Measurements from ENCODE around the gene SLC19A1. TPM values are rescaled to one million over a fixed set of nuclear protein-coding genes. Genes with fewer than 3 reads are reported as not detected.

Gene SLC19A1
- total and polyA plus RNA-seq, 2 donors from 2014 or later = 5.1 to 7.2 TPM

GRCh38 chr21:45588086-45588825 is 46.0 kb upstream of the SLC19A1 start:
- TF ChIP-seq, protein P1, sequence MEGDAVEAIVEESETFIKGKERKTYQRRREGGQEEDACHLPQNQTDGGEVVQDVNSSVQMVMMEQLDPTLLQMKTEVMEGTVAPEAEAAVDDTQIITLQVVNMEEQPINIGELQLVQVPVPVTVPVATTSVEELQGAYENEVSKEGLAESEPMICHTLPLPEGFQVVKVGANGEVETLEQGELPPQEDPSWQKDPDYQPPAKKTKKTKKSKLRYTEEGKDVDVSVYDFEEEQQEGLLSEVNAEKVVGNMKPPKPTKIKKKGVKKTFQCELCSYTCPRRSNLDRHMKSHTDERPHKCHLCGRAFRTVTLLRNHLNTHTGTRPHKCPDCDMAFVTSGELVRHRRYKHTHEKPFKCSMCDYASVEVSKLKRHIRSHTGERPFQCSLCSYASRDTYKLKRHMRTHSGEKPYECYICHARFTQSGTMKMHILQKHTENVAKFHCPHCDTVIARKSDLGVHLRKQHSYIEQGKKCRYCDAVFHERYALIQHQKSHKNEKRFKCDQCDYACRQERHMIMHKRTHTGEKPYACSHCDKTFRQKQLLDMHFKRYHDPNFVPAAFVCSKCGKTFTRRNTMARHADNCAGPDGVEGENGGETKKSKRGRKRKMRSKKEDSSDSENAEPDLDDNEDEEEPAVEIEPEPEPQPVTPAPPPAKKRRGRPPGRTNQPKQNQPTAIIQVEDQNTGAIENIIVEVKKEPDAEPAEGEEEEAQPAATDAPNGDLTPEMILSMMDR (IDR thresholded peaks at IDR 0.05; ENCODE audit: borderline replicate concordance, extremely low read depth, insufficient read depth) = no peak
- H3K27me3 ChIP-seq (ENCODE audit: control insufficient read depth, insufficient read depth, low read length) = peaks cover 2% of the 10 kb centered on the region
- peaks cover 2 to 13% (median 4%) of the 10 kb centered on the region in 3 donors for H3K9me3 ChIP-seq (ENCODE audit: control insufficient read depth in 2 of 3, insufficient read depth in 1 of 3, low read length in 3 of 3)
- DNase-seq (no peak), FAIRE-seq (no peak)
- H3K27ac ChIP-seq (ENCODE audit: low read depth in 2 of 2, low read length in 2 of 2) = no peak overlapping the region
- intact Hi-C loops (cut with DNase I) = no loop called here
- no peaks in the 10 kb centered on the region for H3K4me1 ChIP-seq (ENCODE audit: control insufficient read depth in 2 of 3, insufficient read depth in 2 of 3, low read depth in 1 of 3, low read length in 3 of 3)
- H3K9ac ChIP-seq (ENCODE audit: low read length in 3 of 3) = no peak overlapping the region
- no peaks in the 10 kb centered on the region for H3K36me3 ChIP-seq (ENCODE audit: control insufficient read depth in 2 of 3, insufficient read depth in 3 of 3, low read length in 3 of 3)
- H3K4me3 ChIP-seq (ENCODE audit: low read length in 3 of 3) = no peak overlapping the region

DNA sequence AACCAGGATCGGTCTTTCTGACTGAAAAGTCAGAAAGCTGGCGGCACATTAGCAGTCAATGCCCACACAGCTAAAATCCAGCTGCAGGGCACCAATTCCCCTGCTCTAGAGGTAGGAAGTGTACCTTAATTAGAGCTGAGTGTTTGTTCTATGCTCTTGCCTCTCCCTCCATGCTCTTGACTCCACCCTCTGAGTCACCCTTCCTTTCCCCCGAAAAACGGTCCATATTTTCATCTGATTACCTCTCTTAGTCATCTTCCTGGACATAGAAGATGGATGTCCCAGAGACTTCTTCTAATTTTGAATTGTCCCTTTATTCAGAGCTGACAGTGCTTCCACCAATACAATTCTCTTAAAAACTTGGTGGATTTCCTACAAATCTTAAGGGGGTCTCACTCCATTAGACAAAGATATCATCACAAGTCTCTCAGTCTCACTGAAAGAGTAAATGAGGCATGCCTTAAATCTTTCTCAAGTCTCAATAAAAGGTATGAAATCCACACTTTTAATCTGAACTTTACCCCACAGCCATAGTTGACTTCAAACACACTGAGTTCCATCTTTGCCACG is 44.1 kb upstream of the SLC19A1 start:
- Histone ChIP-seq H3K27me3 (ENCODE audit: control insufficient read depth, insufficient read depth, low read length) (no peaks in the 10 kb centered on the region), H3K4me3 (ENCODE audit: low read length in 3 of 3) (no peak overlapping the region), H3K4me1 (ENCODE audit: control insufficient read depth in 2 of 3, insufficient read depth in 2 of 3, low read depth in 1 of 3, low read length in 3 of 3) (no peaks in the 10 kb centered on the region), H3K9me3 (ENCODE audit: control insufficient read depth in 2 of 3, insufficient read depth in 1 of 3, low read length in 3 of 3) (peaks cover under 1 to 13% (median 2%) of the 10 kb centered on the region in 3 donors), H3K36me3 (ENCODE audit: control insufficient read depth in 2 of 3, insufficient read depth in 3 of 3, low read length in 3 of 3) (no peaks in the 10 kb centered on the region), H3K9ac (ENCODE audit: low read length in 3 of 3) (no peak overlapping the region), H3K27ac (ENCODE audit: low read depth in 2 of 2, low read length in 2 of 2) (no peak overlapping the region)
- DNase-seq (no peak), FAIRE-seq (no peak)
- intact Hi-C loops (cut with DNase I) = no loop called here
- TF ChIP-seq, protein P1 (IDR thresholded peaks at IDR 0.05; ENCODE audit: borderline replicate concordance, extremely low read depth, insufficient read depth) = no peak

- H3K27me3 ChIP-seq (ENCODE audit: control insufficient read depth, insufficient read depth, low read length) = no peaks in the 10 kb centered on the region
- H3K4me1 ChIP-seq (ENCODE audit: control insufficient read depth in 2 of 3, insufficient read depth in 2 of 3, low read depth in 1 of 3, low read length in 3 of 3) = no peaks in the 10 kb centered on the region
- no peak overlapping the region for H3K9ac ChIP-seq (ENCODE audit: low read length in 3 of 3)
- no peak overlapping the region for H3K27ac ChIP-seq (ENCODE audit: low read depth in 2 of 2, low read length in 2 of 2)
- DNase-seq = peak in 1 of 5 donors; percentile 4
- no peak overlapping the region for H3K4me3 ChIP-seq (ENCODE audit: low read length in 3 of 3)
- intact Hi-C loops (cut with DNase I) = no loop called here
- TF ChIP-seq, protein P1 (IDR thresholded peaks at IDR 0.05; ENCODE audit: borderline replicate concordance, extremely low read depth, insufficient read depth) = no peak
- H3K36me3 ChIP-seq (ENCODE audit: control insufficient read depth in 2 of 3, insufficient read depth in 3 of 3, low read length in 3 of 3) = no peaks in the 10 kb centered on the region
- peaks cover 0 to 13% (median 2%) of the 10 kb centered on the region in 3 donors for H3K9me3 ChIP-seq (ENCODE audit: control insufficient read depth in 2 of 3, insufficient read depth in 1 of 3, low read length in 3 of 3)
- no peak for FAIRE-seq
Observed at GRCh38 chr21:45584786-45585185, 42.5 kb upstream of the SLC19A1 start.

All from kidney (tissue), 14 donors.